Osteoblast (primary cell): Measurements from ENCODE around the gene PITPNM2. TPM values are rescaled to one million over a fixed set of nuclear protein-coding genes. Genes with fewer than 3 reads are reported as not detected.

Experiments used
- DNase-seq: peaks from one replicate; pipeline ENCODE4 v3.0.0; 2011; ENCODE audit warnings: low spot score, mixed read lengths; ENCODE audit not compliant: insufficient read length; ENCODE audit errors: missing footprints
- H2AFZ ChIP-seq: 2 replicates; pipeline ENCODE4 v1.6.0; 2011; ENCODE audit warnings: mild to moderate bottlenecking, low read length
- H3K27ac ChIP-seq: 2 replicates; pipeline ENCODE4 v1.5.1; 2011; ENCODE audit warnings: mild to moderate bottlenecking, low read depth, low read length, moderate library complexity
- H3K27me3 ChIP-seq: 2 replicates; pipeline ENCODE4 v1.6.0; 2012; ENCODE audit warnings: mild to moderate bottlenecking, control low read depth, inconsistent platforms, low read length, moderate library complexity; ENCODE audit not compliant: insufficient read depth
- H3K36me3 ChIP-seq: 2 replicates; pipeline ENCODE4 v1.5.1; 2011; ENCODE audit warnings: mild to moderate bottlenecking, low read length, control low read depth, moderate library complexity; ENCODE audit not compliant: insufficient read depth
- H3K4me1 ChIP-seq: 2 replicates; pipeline ENCODE4 v1.5.1; 2011; ENCODE audit warnings: mild to moderate bottlenecking, low read length, control low read depth, moderate library complexity; ENCODE audit not compliant: insufficient read depth
- H3K4me2 ChIP-seq: 2 replicates; pipeline ENCODE4 v1.6.0; 2011; ENCODE audit warnings: mild to moderate bottlenecking, low read length; ENCODE audit not compliant: insufficient read depth
- H3K4me3 ChIP-seq: fragments of 200-600 bp; sonication (generic); 3 replicates; pipeline ENCODE4 v1.5.1; 2012; ENCODE audit warnings: mild to moderate bottlenecking, low read length, inconsistent platforms; ENCODE audit not compliant: insufficient read depth
- H3K79me2 ChIP-seq: 2 replicates; pipeline ENCODE4 v1.6.0; 2012; ENCODE audit warnings: mild to moderate bottlenecking, low read length, control low read depth, inconsistent platforms; ENCODE audit not compliant: insufficient read depth
- H3K9me3 ChIP-seq: 2 replicates; pipeline ENCODE4 v1.5.1; 2011; ENCODE audit warnings: low read depth, low read length, control low read depth
- H4K20me1 ChIP-seq: 2 replicates; pipeline ENCODE4 v1.6.0; 2012; ENCODE audit warnings: mild to moderate bottlenecking, low read length, control low read depth; ENCODE audit not compliant: insufficient read depth
- total RNA-seq: library from RNA; depleted of rRNA; stranded (reverse); fragments of >200 nt; gene quantifications from 2 replicates; pipeline ENCODE4 v1.2.3, GENCODE V29; 2012
- TF ChIP-seq, protein P1 (sequence below): IDR thresholded peaks from 2 replicates; pipeline ENCODE4 v1.5.1; 2011; ENCODE audit warnings: mild to moderate bottlenecking, low read depth, low read length, moderate library complexity; ENCODE audit errors: extremely low read depth

Gene PITPNM2
- total RNA-seq, 1 donor: 3.3 TPM

DNA sequence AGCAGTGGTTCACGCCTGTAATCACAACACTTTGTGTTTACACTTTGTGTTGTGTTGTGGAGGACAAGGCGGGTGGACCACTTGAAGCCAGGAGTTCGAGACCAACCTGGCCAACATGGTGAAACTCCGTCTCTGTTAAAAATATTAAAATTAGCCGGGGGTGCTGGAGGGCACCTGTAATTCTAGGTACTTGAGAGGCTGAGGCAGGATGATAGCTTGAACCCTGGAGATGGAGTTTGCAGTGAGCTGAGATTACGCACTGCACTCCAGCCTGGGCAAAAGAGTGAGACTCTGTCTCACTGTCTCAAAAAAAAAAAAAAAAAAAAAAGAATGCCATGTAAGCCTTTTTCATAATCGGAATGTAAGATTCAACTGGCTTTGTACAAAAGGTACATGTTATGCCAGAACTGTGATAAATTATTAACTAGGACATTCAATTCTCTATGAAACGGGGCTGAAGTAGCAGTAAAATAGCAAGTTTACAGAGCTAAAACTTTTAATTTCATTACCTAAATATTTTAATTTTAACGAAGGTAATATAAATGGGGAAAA is 13.9 kb upstream of the PITPNM2 start:
- H3K27ac ChIP-seq: no peak overlapping the region
- no peaks in the 10 kb centered on the region for H3K79me2 ChIP-seq
- H3K4me3 ChIP-seq: no peak overlapping the region
- no peaks in the 10 kb centered on the region for H3K27me3 ChIP-seq
- H3K4me2 ChIP-seq: no peak overlapping the region
- H3K4me1 ChIP-seq: no peaks in the 10 kb centered on the region
- H2AFZ ChIP-seq: no peak overlapping the region
- TF ChIP-seq, protein P1, sequence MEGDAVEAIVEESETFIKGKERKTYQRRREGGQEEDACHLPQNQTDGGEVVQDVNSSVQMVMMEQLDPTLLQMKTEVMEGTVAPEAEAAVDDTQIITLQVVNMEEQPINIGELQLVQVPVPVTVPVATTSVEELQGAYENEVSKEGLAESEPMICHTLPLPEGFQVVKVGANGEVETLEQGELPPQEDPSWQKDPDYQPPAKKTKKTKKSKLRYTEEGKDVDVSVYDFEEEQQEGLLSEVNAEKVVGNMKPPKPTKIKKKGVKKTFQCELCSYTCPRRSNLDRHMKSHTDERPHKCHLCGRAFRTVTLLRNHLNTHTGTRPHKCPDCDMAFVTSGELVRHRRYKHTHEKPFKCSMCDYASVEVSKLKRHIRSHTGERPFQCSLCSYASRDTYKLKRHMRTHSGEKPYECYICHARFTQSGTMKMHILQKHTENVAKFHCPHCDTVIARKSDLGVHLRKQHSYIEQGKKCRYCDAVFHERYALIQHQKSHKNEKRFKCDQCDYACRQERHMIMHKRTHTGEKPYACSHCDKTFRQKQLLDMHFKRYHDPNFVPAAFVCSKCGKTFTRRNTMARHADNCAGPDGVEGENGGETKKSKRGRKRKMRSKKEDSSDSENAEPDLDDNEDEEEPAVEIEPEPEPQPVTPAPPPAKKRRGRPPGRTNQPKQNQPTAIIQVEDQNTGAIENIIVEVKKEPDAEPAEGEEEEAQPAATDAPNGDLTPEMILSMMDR: no peak
- H3K36me3 ChIP-seq: peaks cover 18% of the 10 kb centered on the region
- DNase-seq: no peak
- H4K20me1 ChIP-seq: no peaks in the 10 kb centered on the region
- no peaks in the 10 kb centered on the region for H3K9me3 ChIP-seq

DNA sequence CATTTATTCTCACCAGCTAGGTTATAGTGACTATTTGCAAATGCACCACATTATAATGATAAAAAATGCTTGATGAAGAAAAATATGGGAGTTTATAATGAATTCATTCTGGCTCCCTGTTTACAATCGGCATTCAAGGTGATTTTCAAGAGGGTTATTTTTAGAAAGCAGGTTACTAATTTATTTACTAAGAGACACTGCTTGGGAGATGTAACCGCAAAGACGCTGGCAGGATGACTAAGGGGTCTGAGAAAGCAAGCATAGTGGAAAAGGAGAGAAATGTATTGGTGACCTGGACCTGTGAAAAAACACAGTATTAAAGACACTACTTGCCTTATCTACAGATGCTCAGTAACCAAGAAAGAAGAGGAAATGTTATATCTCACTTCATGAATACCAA is 13.3 kb upstream of the PITPNM2 start:
- TF ChIP-seq, protein P1: no peak
- Histone ChIP-seq H4K20me1 (no peaks in the 10 kb centered on the region), H3K79me2 (no peaks in the 10 kb centered on the region), H2AFZ (no peak overlapping the region), H3K9me3 (no peaks in the 10 kb centered on the region), H3K36me3 (peaks cover 18% of the 10 kb centered on the region), H3K4me1 (no peaks in the 10 kb centered on the region), H3K27ac (no peak overlapping the region), H3K4me3 (no peak overlapping the region), H3K27me3 (no peaks in the 10 kb centered on the region), H3K4me2 (no peak overlapping the region)
- DNase-seq: no peak

- H4K20me1 ChIP-seq: no peaks in the 10 kb centered on the region
- H3K79me2 ChIP-seq: no peaks in the 10 kb centered on the region
- H3K4me2 ChIP-seq: no peak overlapping the region
- no peak overlapping the region for H2AFZ ChIP-seq
- no peak overlapping the region for H3K27ac ChIP-seq
- TF ChIP-seq, protein P1: no peak
- peaks cover 18% of the 10 kb centered on the region for H3K36me3 ChIP-seq
- no peak overlapping the region for H3K4me3 ChIP-seq
- no peak for DNase-seq
- no peaks in the 10 kb centered on the region for H3K27me3 ChIP-seq
- no peaks in the 10 kb centered on the region for H3K4me1 ChIP-seq
- no peaks in the 10 kb centered on the region for H3K9me3 ChIP-seq
Observed at GRCh38 chr12:123163227-123163626, 12.3 kb upstream of the PITPNM2 start.

DNA sequence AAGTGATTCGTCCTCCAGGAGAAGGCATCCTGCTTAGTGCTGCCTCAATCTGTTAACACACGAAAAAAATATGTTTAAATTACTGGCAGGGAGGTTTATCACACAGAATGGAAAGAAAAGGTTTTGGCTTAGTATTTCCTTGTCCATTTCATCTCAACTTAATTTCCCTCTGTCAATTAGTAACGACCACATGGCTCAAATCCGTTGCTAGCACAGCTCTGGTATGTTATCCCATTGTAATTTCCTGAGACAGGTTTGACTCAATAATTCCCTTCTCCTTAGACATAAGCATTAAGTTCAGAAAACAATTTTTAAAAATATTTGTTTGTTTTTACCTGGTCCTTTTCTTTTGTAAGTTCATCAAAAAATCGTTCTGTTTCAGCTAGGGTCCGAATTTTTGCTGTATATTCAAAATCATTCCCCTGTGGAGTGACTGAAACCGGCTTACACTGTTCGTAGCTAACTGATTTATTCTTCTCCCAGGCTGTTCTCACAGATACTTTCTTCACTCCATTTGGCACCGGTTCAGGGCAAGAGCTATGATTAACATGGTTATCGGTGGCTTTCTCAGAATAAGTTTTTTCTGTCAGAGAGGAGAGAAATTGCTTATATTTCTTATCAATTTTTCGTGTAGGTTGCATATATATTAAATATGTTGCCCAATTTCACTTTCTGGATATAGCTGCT is 10.1 kb upstream of the PITPNM2 start:
- Histone ChIP-seq H3K4me3 (no peak overlapping the region), H3K36me3 (peaks cover 19% of the 10 kb centered on the region), H4K20me1 (no peaks in the 10 kb centered on the region), H3K9me3 (no peaks in the 10 kb centered on the region), H3K79me2 (no peaks in the 10 kb centered on the region), H3K4me1 (no peaks in the 10 kb centered on the region), H3K27me3 (no peaks in the 10 kb centered on the region), H2AFZ (no peak overlapping the region), H3K27ac (no peak overlapping the region), H3K4me2 (no peak overlapping the region)
- DNase-seq: no peak
- TF ChIP-seq, protein P1: no peak
